CD14-positive monocyte (primary cell): ENCODE data around the gene FSTL3. TPM values are rescaled to one million over a fixed set of nuclear protein-coding genes. Genes with fewer than 3 reads are reported as not detected.

Experiments
- DNase-seq, 3 donors: peaks; one replicate each; pipeline ENCODE4 v3.0.0-alpha.2; 2011 to 2022
- H2AFZ ChIP-seq: 2 replicates; pipeline ENCODE4 v1.6.0; 2012; ENCODE audit warnings: mild to moderate bottlenecking, low read depth, low read length, inconsistent platforms; ENCODE audit not compliant: insufficient read depth, poor library complexity, severe bottlenecking
- H3K27ac ChIP-seq, 2 donors: 1 replicate in 1 of 2; 2 replicates in 1 of 2; pipeline ENCODE4 v1.5.1; 2012 to 2013; ENCODE audit warnings: low read length in 2 of 2, control low read depth in 1 of 2, inconsistent platforms in 1 of 2, low read depth in 1 of 2, mild to moderate bottlenecking in 1 of 2
- H3K27me3 ChIP-seq, 2 donors: one replicate each; pipeline versions ENCODE4 v1.6.0 to v1.6.1; 2011 to 2013; ENCODE audit warnings: low read length in 2 of 2; ENCODE audit not compliant: control insufficient read depth in 2 of 2, insufficient read depth in 2 of 2
- H3K36me3 ChIP-seq, 2 donors: replicated peaks in 1 of 2; 1 replicate in 1 of 2; 2 replicates in 1 of 2; pipeline versions ENCODE4 v1.5.1 to v1.6.1; 2012 to 2013; ENCODE audit warnings: low read length in 2 of 2, control low read depth in 1 of 2, inconsistent platforms in 1 of 2, mild to moderate bottlenecking in 1 of 2; ENCODE audit not compliant: insufficient read depth in 2 of 2, control insufficient read depth in 1 of 2
- H3K4me1 ChIP-seq, 2 donors: 1 replicate in 1 of 2; 2 replicates in 1 of 2; pipeline versions ENCODE4 v1.5.1 to v1.6.1; 2012 to 2013; ENCODE audit warnings: low read length in 2 of 2, control low read depth in 1 of 2, inconsistent platforms in 1 of 2, mild to moderate bottlenecking in 1 of 2, moderate library complexity in 1 of 2; ENCODE audit not compliant: insufficient read depth in 2 of 2, control insufficient read depth in 1 of 2
- H3K4me2 ChIP-seq: replicated peaks from 2 replicates; pipeline ENCODE3; 2012; ENCODE audit warnings: low read length, moderate library complexity, mild to moderate bottlenecking; ENCODE audit not compliant: poor library complexity, severe bottlenecking; ENCODE audit errors: extremely low read depth
- H3K4me3 ChIP-seq, 3 experiments: fragments of 200-600 bp in 1 of 3; sonication (generic) in 1 of 3; replicated peaks in 1 of 3; 1 replicate in 2 of 3; 2 replicates in 1 of 3; pipeline ENCODE4 v1.5.1; 2011 to 2013; ENCODE audit warnings: low read length in 3 of 3, mild to moderate bottlenecking in 3 of 3, control low read depth in 2 of 3, low read depth in 2 of 3, inconsistent platforms in 1 of 3, moderate library complexity in 1 of 3
- H3K79me2 ChIP-seq: 2 replicates; pipeline ENCODE4 v1.6.0; 2012; ENCODE audit warnings: mild to moderate bottlenecking, control low read depth, inconsistent platforms, low read length, moderate library complexity; ENCODE audit not compliant: insufficient read depth
- H3K9ac ChIP-seq: 2 replicates; pipeline ENCODE4 v1.6.0; 2017; ENCODE audit warnings: low read length, mild to moderate bottlenecking; ENCODE audit not compliant: insufficient read depth, poor library complexity, severe bottlenecking
- H3K9me3 ChIP-seq, 2 donors: replicated peaks in 1 of 2; 1 replicate in 1 of 2; 2 replicates in 1 of 2; pipeline versions ENCODE4 v1.5.1 to v1.6.1; 2012 to 2013; ENCODE audit warnings: low read length in 2 of 2, control low read depth in 1 of 2; ENCODE audit not compliant: control insufficient read depth in 1 of 2, insufficient read depth in 1 of 2
- H4K20me1 ChIP-seq: 2 replicates; pipeline ENCODE4 v1.6.0; 2012; ENCODE audit warnings: mild to moderate bottlenecking, low read length, control low read depth, moderate library complexity; ENCODE audit not compliant: insufficient read depth
- H3K27ac Mint-ChIP-seq, 7 donors: one replicate each; pipeline ENCODE4 v1.8.0; 2020; ENCODE audit warnings: mild to moderate bottlenecking in 7 of 7, mixed read lengths in 7 of 7, moderate library complexity in 6 of 7, inconsistent platforms in 2 of 7
- H3K27me3 Mint-ChIP-seq, 3 donors: one replicate each; pipeline ENCODE4 v1.8.0; 2021 to 2022; ENCODE audit warnings: low read depth in 3 of 3, mild to moderate bottlenecking in 3 of 3, mixed read lengths in 3 of 3, moderate library complexity in 3 of 3, inconsistent platforms in 1 of 3
- H3K36me3 Mint-ChIP-seq, 2 donors: one replicate each; pipeline ENCODE4 v1.8.0; 2020; ENCODE audit warnings: mixed read lengths in 2 of 2, inconsistent platforms in 1 of 2, mild to moderate bottlenecking in 1 of 2
- H3K4me1 Mint-ChIP-seq: one replicate; pipeline ENCODE4 v1.8.0; 2020; ENCODE audit warnings: mild to moderate bottlenecking, mixed read lengths
- H3K4me3 Mint-ChIP-seq, 2 donors: one replicate each; pipeline ENCODE4 v1.8.0; 2020; ENCODE audit warnings: mild to moderate bottlenecking in 2 of 2, mixed read lengths in 2 of 2, moderate library complexity in 1 of 2
- H3K9me3 Mint-ChIP-seq, 7 donors: one replicate each; pipeline ENCODE4 v1.8.0; 2020 to 2022; ENCODE audit warnings: mixed read lengths in 7 of 7, mild to moderate bottlenecking in 6 of 7, moderate library complexity in 6 of 7, inconsistent platforms in 2 of 7
- CTCF ChIP-seq: fragments of 200-600 bp; IDR thresholded peaks from one replicate; pipeline ENCODE4 v1.8.0; 2022; ENCODE audit warnings: antibody characterized with exemption, mild to moderate bottlenecking
- WGBS: methylation state at CpG from one replicate; pipeline ENCODE4 v1.1.5; 2013; ENCODE audit warnings: missing lambda C conversion rate; ENCODE audit not compliant: insufficient coverage; 5-methylcytosine and 5-hydroxymethylcytosine counted together
- intact Hi-C, 2 donors: fragments of 100-400 bp; cut with micrococcal nuclease; formaldehyde crosslinking; loops; one replicate each; pipeline versions ENCODE4 v1.15.0 to v1.15.1; 2023
- polyA plus RNA-seq, 3 donors: library from polyadenylated mRNA; depleted of rRNA in 1 of 3; unstranded in 2 of 3; stranded (reverse) in 1 of 3; fragments of 300-500 nt in 2 of 3; fragments of >200 nt in 1 of 3; fragmentation: Illumina TruSeq in 2 of 3; gene quantifications; 1 replicate in 2 of 3; 2 replicates in 1 of 3; pipeline ENCODE4 v1.2.3, GENCODE V29; 2012 to 2021

FSTL3 gene
- polyA plus RNA-seq, 3 donors, result 2.5 to 42.1 (median 5.2) TPM

- Mint-ChIP-seq H3K27ac (peak overlapping the region; percentile 92 to 98 (median 96)), H3K4me1 (peaks cover 43% of the 10 kb centered on the region), H3K36me3 (peaks cover 2 to 4% of the 10 kb centered on the region in 2 donors), H3K4me3 (peak overlapping the region; percentile 94 to 98), H3K27me3 (peaks cover 10 to 15% (median 15%) of the 10 kb centered on the region in 3 donors), H3K9me3 (peaks cover 0 to 7% (median 3%) of the 10 kb centered on the region in 7 donors)
- Histone ChIP-seq H3K4me2 (peak overlapping the region; percentile 85), H3K79me2 (peaks cover 34% of the 10 kb centered on the region), H3K27ac (peak overlapping the region; percentile 58 to 66), H3K9me3 (peaks cover 0 to 3% of the 10 kb centered on the region in 2 donors), H3K27me3 (peaks cover 0 to 9% of the 10 kb centered on the region in 2 donors), H3K4me3 (peak overlapping the region; percentile 80 to 91 (median 86)), H4K20me1 (no peaks in the 10 kb centered on the region), H3K9ac (peak overlapping the region; percentile 53), H3K36me3 (no peaks in the 10 kb centered on the region), H3K4me1 (peaks cover 53 to 60% of the 10 kb centered on the region in 2 donors), H2AFZ (peak overlapping the region; percentile 87)
- intact Hi-C loops, result loop anchor here (1.0 to 2.0 kb wide), 5 partner anchors 23 to 93 kb away; partner anchors contain the start of genes RNF126 (in 2 of the 2) and PTBP1 (in 1 of the 2)
- peak; percentile 90 to 94 (median 93) for DNase-seq
- TF ChIP-seq CTCF, result no peak
- 0% methylated on average over 24 of the region's 50 CpGs for WGBS
Observed at GRCh38 chr19:703651-704446, 27.7 kb downstream of the FSTL3 start.

GRCh38 chr19:704447-704741, 28.2 kb downstream of the FSTL3 start:
- no peak for DNase-seq
- peaks cover 2 to 4% of the 10 kb centered on the region in 2 donors for H3K36me3 Mint-ChIP-seq
- no peaks in the 10 kb centered on the region for H3K36me3 ChIP-seq
- H4K20me1 ChIP-seq, result no peaks in the 10 kb centered on the region
- peaks cover 0 to 3% of the 10 kb centered on the region in 2 donors for H3K9me3 ChIP-seq
- peaks cover 32% of the 10 kb centered on the region for H3K79me2 ChIP-seq
- peak overlapping the region; percentile 87 for H2AFZ ChIP-seq
- H3K4me1 ChIP-seq, result peaks cover 48 to 59% of the 10 kb centered on the region in 2 donors
- H3K27me3 Mint-ChIP-seq, result peaks cover 10 to 16% (median 15%) of the 10 kb centered on the region in 3 donors
- peak overlapping the region; percentile 2 to 36 for H3K27ac ChIP-seq
- H3K4me1 Mint-ChIP-seq, result peaks cover 38% of the 10 kb centered on the region
- H3K9ac ChIP-seq, result peak overlapping the region; percentile 15
- H3K9me3 Mint-ChIP-seq, result peaks cover 0 to 7% (median 3%) of the 10 kb centered on the region in 7 donors
- 0% methylated on average over 3 of the region's 14 CpGs for WGBS
- intact Hi-C loops, result loop anchor here (1.0 to 2.0 kb wide), 3 partner anchors 24 to 42 kb away; partner anchors contain the start of gene RNF126 (in 2 of the 2)
- TF ChIP-seq CTCF, result no peak
- H3K4me3 Mint-ChIP-seq, result peak overlapping the region; percentile 67 to 73
- peak overlapping the region in 5 of 7 donors; percentile 66 to 82 (median 69) for H3K27ac Mint-ChIP-seq
- H3K4me3 ChIP-seq, result peak overlapping the region; percentile 3 to 75 (median 30)
- peaks cover 0 to 9% of the 10 kb centered on the region in 2 donors for H3K27me3 ChIP-seq
- peak overlapping the region; percentile 85 for H3K4me2 ChIP-seq
